ENCODE data around the gene TSPAN2.
A peak's percentile ranks its signal among the peaks of the same experiment; 100 is the strongest.

Gene TSPAN2

DNA sequence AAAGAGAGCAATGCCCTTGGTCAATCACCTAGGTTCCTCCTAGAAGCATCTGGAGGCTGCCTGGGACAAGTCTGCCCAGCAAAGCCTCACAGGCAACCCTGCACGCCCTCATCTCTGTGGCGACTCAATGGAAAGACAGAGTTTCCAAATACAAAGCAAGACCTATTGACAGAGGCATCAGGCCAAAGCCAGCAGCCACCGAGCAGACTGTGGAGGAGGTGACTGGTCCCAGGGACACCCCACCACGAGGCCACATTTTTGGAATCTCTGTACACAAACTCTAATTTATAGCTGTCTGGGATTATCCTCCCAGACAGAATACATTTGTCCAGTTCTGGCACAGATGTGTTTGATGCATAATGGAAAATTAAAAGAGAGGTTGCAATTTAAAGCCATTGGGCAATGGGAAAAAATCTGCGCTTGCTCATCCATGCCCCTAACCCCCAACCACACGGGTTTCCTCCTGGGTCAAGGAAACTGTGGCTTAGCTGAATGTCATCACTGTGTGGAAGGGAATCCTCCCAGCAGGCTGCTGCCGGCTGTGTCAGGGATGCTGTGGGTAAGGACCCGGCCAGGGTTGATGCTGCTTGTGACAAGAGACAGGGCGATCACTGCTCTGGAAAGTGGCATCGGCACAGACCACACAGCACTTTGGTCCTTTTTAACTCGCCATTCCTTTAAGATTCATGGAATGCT, 14.3 kb downstream of the TSPAN2 start:
- DNase-seq (ENCODE audit: low read depth) = no peak

DNA sequence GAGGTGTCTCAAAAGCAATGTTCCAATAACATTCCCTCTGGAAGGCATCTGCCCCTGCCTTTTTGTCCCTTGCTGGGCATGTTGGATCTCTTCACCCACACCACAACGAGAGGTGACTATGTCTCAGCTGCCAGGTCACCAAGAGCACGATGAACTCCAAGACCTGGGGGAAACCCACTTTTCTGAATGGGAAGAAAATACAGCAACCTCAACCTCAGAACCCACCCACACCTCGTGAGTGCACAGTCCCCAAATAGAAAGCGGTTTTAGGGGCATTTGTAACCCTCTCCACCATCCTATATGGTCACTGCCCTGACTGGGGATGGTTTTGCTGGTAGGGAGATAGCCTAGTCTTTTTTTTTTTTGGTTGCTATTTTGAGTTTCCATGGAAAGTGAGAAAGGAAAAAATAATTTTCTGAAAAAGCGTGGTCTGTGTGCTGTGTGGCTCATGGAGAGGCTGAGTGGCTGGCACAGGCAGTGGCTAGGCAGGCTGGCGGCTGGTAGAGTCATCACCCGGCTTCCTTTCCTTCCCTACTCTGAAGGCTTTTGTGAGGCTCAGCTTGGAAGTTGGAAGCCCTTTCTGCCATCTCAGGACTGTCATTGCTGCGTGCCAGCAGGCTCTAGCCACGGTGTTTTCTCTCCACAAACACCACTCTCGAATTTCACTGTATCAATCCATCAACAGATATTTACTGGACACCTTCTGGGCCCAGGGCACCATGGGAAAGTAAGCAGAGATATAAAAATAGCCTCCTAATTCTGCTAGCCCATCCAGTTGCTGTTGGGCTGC, 15.8 kb downstream of the TSPAN2 start:
- no peak for DNase-seq (ENCODE audit: low read depth)

- no peak for DNase-seq (ENCODE audit: low read depth)
Observed at GRCh38 chr1:115071012-115071664, 18.2 kb downstream of the TSPAN2 start.

- DNase-seq (ENCODE audit: low read depth) = no peak
Observed at GRCh38 chr1:115069659-115070308, 19.5 kb downstream of the TSPAN2 start.

- DNase-seq (ENCODE audit: low read depth) = no peak
Observed at GRCh38 chr1:115068826-115069585, 20.3 kb downstream of the TSPAN2 start.

- no peak for DNase-seq (ENCODE audit: low read depth)
Observed at GRCh38 chr1:115067161-115067859, 22.0 kb downstream of the TSPAN2 start.

GRCh38 chr1:115065021-115065420, 24.3 kb downstream of the TSPAN2 start:
- no peak for DNase-seq (ENCODE audit: low read depth)

DNA sequence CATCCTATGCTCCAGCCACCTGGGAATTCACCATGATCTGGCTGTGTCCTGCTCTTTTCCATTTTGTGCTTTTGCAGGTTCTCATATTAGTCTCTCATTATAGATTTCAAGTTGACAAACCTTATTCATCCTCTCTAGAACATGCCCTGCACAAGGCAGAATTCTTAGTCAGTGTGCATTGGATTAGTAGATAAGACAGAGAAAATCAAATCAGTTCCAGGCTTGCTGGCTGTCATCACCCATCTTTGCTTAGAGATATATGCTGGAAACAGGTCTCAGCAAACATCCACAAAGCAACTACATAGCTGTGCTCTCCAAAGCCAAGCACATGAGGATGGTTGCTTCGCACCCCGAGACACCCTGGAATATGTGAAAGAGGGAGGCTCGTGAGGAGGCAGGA, 24.8 kb downstream of the TSPAN2 start:
- no peak for DNase-seq (ENCODE audit: low read depth)

GRCh38 chr1:115063228-115063901, 25.9 kb downstream of the TSPAN2 start:
- DNase-seq (ENCODE audit: low read depth) = peak; percentile 3

DNA sequence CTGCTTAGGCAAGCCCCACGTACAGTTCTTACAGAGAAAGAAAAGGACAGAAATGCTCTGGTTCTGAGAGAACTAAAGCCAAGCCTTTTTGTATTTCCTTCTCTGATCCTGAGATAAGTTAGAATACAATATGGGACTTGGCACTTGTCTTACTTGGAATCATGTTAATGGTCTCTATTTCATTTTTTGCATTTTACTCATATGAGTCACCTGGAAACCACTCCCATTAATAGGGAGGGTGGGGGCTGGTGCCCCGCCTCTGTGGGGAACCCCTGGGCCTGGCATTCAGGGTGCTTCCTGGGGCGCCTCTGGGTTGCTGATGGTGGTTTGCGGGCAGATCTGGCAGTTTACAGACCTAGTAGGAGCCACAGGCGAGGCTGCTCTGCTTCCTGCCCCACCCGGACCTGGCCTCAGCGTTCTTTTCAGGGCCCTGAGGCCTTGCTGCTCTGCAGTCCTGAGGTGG, 26.7 kb downstream of the TSPAN2 start:
- DNase-seq (ENCODE audit: low read depth) = peak; percentile 80

DNA sequence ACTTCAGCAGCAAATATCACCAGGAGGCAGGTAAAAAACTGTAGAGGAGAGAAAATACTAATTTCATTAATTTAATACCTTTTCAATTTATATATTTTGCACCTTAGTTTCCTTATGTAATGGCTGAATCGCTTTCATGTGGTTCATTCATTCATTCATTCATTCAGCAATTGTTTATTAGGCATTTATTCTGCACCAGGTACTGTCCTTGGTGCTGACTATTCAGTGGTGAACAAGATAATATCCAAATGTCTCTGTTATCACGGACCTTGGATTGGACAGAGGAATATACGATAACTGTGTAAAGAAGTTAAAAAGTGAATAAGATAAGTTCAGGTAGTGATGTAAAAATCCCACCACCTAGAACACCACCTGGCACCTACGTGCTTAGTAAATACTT, 28.8 kb downstream of the TSPAN2 start:
- no peak for DNase-seq (ENCODE audit: low read depth)

- DNase-seq (ENCODE audit: low read depth) = no peak
Observed at GRCh38 chr1:115059316-115059715, 30.0 kb downstream of the TSPAN2 start.

GRCh38 chr1:115057661-115058254, 31.5 kb downstream of the TSPAN2 start:
- no peak for DNase-seq (ENCODE audit: low read depth)

- DNase-seq (ENCODE audit: low read depth) = no peak
Observed at GRCh38 chr1:115056395-115056798, 32.9 kb downstream of the TSPAN2 start.

- peak; percentile 36 for DNase-seq (ENCODE audit: low read depth)
Observed at GRCh38 chr1:115052454-115053083, 36.7 kb downstream of the TSPAN2 start.

DNA sequence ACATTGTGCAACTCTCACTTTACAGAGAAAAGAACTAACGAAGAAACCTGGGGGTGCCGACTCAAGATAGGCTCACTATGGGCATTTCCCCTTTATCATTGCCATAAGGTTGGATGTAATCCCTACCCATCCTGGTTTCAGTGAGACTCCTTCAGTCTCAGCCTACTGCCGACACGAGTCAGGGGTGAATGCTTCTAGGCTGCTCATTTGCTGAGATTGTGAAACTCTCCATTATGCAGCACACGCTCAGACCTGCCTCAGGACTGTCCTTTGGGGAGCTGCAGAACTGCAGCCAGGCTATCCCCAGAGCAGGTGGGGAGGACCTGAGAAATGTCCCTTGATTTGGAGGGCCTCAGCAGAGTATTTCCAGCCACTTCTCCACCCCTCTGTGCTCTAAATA, 37.5 kb downstream of the TSPAN2 start:
- DNase-seq (ENCODE audit: low read depth) = no peak

- DNase-seq (ENCODE audit: low read depth) = no peak
Observed at GRCh38 chr1:115046751-115047150, 42.6 kb downstream of the TSPAN2 start.

DNA sequence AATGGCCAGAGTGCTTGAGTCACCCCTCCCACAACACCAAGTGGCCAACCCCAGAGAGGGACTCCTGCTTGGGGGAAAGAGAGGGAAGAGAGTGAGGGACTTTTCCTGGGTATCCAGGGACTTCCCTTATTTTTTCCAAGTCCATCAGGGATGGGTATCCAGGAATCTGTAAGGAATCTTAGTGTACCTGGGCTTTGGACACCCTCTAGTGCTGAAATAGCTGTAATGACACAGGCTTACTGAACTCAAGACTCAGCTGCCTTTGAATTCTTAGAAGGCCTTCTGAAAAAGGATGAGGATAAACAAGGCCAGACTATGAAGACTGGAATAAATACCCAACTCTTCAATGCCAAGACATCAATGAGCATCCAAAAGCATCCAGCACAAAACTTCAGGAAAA, 47.6 kb downstream of the TSPAN2 start:
- DNase-seq (ENCODE audit: low read depth) = no peak

DNA sequence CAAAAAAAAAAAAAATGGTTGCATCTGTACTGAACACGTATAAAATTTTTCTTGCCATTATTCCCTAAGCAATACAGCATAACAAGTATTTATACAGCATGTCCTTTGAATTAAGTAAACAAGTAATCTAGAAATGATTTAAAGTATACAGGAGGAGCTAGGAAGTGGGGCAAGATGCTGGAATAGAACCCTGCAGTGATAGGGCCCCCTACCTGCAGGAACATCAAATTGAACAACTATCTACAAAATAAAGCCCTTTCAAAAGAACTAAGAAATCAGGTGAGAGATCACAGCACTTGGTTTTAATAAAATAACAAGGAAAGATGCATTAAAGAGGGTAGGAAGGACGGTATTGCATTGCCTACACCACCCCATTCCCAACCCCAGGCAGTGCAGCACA, 48.8 kb downstream of the TSPAN2 start:
- DNase-seq (ENCODE audit: low read depth) = no peak
